Endothelial cell of hepatic sinusoid (primary cell): ENCODE measurements around the gene SAMD8.
"Not testable (repeated sequence)": the region's sequence is repeated elsewhere in the genome, so short reads cannot be mapped to it uniquely, and the experiment has no call there.

Experiments
- in situ Hi-C: cut with HindIII; loops from 2 replicates; pipeline ENCODE4 v1.10.0; 2017; ENCODE audit warnings: low sequenced_read_pairs

SAMD8 gene

DNA sequence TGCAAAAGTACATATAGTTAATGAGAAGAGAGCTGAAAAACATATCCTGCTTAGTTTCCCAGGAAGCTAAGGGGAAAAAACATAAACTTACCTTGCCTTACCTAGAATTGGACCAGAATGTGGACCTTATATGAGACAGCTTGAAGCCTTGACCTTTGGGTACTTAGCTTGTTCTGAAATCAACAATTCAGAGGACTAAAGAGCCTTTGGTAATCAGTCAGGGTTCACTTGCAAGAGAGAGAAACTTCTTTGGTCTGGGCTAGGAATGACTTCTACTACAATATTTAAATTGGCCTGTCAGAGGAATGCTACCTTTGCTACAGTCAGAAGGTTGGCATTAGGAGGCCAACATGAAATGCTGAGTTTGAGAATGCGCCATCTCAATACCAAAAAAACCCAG, 24.9 kb downstream of the SAMD8 start:
- in situ Hi-C loops, result loop anchor here (5.0 kb wide), 1 partner anchor 79 kb away; no protein-coding TSS in a partner anchor

DNA sequence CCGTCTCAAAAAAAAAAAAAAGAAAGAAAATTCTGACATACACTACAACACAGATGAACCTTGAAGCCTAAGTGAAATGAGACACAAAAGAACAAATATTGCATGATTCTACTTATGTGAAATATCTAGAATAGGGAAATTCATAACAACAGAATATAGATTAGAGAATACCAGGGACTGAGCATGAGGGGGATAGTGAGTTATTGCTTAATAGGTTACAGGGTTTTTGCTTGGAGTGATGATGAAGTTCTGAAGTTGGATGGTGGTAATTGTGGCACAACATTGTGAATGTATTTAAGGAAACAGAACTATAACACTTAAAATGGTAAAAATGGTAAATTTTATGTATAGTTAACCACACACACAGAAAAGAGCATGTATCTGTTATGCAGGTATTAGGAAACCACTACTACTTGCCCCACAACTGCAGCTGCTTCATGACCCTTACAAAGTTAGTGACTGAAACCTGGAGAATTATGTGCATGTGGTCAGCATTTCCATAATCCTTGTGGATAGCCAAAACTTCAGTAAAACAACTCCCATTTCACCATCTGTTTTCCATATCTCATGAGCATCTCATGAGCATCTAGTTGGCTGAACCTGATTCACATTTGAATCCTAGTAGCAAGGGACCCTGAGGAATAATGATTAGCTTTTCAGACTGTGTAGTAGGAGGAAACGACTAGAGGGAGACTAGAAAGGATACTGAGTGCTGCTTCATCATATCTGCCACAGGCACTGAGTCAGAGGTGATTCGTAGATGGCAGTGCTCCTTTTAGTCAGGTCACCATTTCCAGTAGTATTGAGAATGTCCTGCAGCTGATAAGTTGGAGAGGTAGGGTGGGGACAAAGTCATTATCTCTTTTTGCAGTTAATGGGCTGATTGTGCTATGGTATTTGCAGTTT, 26.3 kb downstream of the SAMD8 start:
- in situ Hi-C loops, result loop anchor here (5.0 kb wide), 1 partner anchor 80 kb away; no protein-coding TSS in a partner anchor

DNA sequence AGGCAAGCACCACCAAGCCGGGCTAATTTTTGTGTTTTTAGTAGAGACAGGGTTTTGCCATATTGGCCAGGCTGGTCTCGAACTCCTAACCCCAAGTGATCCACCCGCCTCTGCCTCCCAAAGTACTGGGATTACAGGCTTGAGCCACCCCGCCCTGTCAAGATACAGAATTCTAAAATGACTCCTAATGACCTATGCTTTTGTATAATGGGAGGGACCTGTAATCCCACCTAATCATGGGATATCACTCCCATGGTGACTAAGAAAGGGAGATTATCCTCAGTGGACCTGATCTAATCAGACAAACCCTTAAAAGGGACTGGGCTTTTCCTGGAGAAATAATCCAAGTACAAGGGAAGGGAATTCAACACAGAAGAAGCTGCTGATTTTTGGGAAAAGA, 28.8 kb downstream of the SAMD8 start:
- in situ Hi-C loops, result no loop called here

DNA sequence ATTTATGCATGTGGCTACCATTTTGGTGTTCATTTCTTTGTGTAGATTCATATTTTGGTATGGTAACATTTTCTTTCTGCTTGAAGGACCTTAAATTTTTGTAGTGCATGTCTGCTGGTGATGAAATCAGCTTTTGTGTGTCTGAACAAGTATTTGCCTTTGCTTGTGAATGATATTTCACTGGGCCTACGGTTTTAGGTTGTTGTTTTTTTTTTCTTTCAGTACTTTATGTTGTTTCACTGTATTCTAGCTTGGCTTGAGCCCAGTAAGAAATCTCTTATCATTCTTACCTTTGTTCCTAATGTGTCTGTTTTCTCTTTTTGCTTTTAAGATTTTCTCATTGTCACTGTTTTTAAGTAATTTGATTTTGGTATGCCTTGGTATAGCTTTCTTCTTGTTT, 31.9 kb downstream of the SAMD8 start:
- in situ Hi-C loops, result no loop called here

DNA sequence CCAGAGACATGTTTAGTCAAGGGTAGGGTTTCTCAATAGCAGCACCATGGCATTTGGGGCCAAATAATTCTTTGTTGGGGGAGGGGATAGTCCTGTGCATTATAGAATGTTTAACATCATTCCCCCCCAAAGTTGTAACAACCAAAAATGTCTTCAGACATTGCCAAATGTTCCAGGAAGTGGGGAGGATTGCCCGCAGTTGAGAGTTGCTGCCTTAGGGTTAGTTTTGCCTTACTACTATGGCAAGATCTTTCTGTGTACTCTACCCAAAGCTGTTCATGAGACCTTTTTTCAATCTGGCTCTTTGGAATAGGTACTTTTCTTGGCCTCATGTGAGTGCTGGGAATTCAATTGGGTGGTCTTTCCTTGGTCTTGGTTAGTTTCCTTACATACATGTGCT, 34.1 kb downstream of the SAMD8 start:
- in situ Hi-C loops, result no loop called here

DNA sequence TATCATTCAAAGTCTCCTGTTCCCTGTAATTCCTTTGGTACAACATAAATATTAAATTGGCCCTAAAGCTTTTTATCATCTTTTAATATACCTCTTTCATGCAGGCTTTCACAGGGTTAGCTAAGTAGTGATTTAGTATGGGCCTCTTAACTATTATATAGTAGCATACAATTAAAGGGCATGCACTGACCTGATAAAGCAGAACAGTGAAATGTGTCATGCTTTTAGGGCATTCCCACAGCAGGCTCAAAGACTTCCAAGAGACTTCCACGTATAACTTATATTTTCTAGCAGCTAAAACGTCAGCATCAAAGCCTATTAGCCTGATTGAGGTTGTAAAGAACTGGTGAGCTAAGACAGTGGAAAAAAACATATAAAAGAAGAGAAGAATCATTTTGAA, 35.3 kb downstream of the SAMD8 start:
- in situ Hi-C loops, result no loop called here

DNA sequence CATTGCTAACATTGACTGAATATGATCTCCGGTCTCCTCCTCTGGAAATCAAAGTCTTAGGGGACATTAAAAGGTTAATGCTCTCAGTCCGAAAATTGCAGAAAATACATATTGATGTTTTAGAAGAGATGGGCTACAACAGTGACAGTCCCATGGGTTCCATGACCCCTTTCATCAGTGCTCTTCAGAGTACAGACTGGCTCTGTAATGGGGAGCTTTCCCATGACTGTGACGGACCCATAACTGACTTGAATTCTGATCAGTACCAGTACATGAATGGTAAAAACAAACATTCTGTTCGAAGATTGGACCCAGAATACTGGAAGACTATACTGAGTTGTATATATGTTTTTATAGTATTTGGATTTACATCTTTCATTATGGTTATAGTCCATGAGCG, 39.2 kb downstream of the SAMD8 start:
- in situ Hi-C loops, result no loop called here

DNA sequence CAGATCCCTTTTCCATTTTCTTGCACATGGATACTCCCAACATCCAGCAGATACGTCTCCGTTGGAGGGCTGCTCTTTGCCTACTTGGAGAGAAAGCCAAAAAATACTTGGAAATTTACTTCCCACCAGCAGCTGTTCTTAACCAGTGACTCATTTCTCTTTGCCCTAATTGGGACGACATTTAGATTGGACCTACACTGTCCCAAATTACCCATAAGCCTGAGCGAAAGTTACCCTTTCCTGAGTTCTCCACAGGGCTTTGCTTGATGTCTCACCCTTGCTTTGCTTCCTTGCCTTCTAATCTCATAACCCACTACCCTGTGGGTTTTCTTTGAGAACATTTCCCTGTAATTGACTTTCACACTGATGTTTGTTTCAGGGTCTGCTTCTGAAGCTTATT, 48.1 kb downstream of the SAMD8 start:
- in situ Hi-C loops, result no loop called here

DNA sequence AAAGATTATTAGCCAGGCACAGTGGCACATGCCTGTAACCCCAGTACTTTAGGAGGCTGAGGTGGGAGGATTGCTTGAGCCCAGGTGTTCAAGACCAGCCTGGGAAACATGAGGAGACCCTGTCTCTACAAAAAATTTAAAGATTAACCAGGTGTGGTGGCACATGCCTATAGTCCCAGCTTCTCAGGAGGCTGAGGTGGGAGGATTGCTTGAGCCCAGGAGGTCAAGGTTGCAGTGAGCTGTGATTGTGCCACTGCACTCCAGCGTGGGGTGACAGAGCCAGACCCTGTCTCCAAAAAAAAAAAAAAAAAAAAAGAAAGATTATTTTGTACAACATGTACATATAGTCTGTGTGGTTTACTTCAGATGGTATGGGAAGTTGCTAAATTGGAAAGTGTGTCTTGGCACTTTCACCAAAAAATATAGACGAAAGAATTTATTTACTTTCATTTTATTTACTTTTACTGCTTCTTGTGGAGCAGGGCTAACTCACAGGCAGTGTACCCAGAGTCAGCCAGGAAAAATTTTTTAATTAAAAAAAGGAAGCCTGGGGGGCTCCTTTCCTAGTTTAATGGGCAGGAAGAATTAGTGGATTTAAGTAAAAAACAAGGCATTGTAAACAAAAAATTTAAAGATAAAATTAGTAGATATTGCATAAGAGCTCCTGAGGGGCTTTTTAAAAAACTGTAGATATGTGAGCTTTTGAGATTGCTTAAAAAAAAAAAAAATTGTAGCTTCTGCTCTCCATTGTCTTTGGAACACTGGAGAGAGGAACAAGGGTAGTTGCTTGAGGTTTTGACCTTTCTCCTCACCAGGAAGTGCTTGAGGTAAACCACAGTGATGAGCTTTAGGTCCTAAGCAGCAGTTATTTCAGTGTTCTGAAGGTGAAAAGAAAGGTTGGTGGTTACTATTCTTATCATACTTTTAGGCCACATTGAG, 54.5 kb downstream of the SAMD8 start:
- in situ Hi-C loops, result no loop called here

DNA sequence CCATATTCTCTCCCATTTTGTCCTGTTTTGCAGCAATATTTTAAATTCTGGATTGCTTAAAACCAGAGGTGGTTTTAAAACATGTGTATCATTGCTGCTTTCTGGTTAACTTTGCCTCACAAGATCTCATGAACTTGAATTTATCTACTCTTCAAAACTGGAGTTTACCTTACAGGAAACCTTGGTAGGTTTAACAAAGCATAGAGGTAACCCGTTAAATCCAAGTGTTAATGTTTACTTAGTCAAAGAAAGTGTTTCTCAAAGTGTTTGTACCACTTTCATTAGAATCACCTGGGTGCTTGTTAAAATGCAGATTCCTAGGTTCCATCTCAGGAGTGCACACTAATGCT, 55.1 kb downstream of the SAMD8 start:
- in situ Hi-C loops, result no loop called here

DNA sequence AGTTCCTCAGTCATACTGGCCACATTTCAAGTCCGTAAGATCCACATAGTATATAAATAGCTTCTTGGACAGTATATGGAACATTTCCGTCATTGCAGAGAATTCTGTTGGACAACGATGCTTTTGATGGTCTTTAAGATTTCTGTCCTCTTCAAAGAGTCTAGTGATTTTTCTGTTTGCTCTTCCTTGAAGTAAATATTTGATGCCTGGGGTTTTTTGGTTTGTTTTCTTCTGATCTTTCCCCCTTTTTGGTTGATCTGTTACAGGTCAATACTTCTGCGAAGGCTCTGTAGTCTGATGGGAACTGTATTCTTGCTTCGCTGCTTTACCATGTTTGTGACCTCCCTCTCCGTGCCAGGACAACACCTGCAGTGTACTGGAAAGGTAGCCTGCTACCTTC, 56.8 kb downstream of the SAMD8 start:
- in situ Hi-C loops, result no loop called here

DNA sequence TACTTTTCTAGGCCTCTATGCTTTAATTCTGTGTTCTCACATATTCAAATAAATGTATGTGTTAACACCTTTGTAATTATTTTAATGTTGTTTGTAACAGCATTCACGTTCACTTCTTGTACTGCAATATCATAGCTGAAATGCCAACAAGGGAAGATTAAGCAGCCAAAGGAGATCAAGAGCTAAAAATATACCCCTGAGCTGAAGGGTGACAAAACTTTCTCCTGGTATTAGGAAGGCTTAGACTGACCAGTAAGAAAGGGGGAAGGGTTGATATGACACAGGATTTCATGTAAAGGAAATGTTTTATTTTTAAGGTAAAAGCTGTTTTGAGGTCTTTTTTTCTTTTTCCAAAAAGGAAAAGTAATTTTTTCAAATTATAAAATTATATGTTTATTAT, 58.8 kb downstream of the SAMD8 start:
- in situ Hi-C loops, result no loop called here

DNA sequence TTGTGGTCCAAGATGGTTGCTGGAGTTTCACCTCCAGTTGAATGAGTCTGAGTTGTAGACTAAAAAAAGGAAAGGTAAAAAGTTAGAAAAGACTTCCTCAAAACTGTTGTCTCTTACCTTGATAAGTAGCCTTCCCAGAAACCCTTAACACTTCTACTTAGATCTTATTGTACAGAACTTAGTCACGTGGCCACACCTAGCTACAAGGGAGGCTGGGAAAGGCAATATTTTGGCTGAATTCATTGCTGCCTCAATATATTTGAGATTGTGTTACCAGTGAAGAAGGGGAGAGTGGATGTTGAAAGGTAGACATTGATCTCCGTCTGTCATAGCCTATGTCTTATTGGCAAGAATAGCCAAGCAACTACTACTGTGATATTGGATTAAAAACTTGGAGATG, 63.6 kb downstream of the SAMD8 start:
- in situ Hi-C loops, result loop anchor here (5.0 kb wide), 1 partner anchor 43 kb away; no protein-coding TSS in a partner anchor

DNA sequence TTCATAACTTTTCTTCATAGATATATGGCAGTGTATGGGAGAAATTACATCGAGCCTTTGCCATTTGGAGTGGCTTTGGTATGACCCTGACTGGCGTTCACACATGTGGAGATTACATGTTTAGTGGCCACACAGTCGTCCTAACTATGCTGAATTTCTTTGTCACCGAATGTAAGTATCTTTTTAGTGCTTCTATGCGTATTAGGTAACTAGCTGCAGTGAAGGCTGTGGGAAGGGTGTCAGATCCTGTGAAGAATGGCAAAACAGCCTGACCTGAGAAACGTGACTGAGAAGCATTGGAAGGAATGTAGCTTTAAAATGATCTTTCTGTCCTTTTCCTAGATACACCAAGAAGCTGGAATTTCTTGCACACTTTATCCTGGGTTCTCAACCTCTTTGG, 64.6 kb downstream of the SAMD8 start:
- in situ Hi-C loops, result loop anchor here (5.0 kb wide), 1 partner anchor 44 kb away; no protein-coding TSS in a partner anchor

DNA sequence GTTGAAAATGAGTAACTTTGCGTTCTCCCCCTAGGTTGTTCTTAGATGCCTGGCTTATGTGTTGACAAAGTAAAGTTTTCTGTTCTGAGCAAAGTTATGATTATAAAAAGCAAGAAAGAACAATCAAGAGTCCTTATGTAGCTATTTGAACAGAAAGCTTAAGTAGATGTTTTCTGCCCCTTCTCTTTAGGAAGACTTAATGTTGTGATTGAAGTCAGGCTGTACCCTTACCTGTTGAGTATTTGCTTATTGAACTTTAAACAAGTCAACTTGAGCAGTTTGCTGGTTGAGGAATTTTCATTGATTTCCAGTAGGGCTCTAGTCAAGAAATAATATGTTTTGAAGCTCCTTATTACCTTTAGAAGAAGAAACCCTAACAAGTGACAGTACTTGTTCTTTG, 65.3 kb downstream of the SAMD8 start:
- in situ Hi-C loops, result loop anchor here (5.0 kb wide), 1 partner anchor 44 kb away; no protein-coding TSS in a partner anchor

DNA sequence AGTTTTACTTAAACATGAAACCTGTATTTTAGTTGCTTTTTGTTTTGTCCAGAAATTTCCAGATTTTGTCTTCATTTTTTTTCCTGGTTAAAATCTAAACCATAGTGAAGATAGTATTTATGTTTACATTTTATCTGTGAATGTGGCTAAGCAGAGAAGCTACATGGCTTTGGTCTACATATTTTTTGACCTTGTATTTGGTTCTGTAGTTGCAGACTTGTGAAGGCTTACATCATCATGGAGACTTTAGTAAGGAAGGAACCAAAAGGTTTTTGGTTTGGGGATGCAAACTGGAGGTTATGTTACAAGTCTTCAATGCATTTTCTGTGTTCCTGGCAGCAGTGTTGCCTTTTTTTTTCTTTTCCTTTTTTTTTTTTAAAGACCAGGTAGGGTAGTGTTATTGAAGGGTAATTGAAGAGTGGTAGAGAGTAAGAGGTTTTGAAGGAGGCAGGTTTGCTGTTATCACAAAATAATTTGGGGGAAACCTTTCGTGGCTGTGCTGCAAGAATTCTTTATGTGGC, 68.3 kb downstream of the SAMD8 start:
- in situ Hi-C loops, result loop anchor here (5.0 kb wide), 1 partner anchor 47 kb away; no protein-coding TSS in a partner anchor

DNA sequence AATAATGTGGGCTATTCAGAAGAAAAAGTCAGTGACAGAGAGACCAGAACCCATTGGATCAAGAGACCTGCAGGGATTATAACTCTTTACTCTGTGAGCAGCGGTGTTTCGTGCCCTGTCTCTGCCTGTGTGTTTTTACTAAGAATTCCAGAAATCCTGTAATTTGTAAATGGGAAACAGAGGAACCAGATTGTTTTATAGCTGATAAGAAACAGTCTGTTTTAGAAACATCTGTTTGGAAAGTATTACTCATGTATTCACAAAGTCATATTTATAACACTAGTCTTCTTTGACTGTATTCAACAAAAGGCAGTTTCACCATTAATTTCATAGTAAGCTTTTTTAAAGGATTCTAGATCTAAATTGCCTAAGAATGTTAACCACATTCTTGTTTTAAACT, 69.1 kb downstream of the SAMD8 start:
- in situ Hi-C loops, result no loop called here

DNA sequence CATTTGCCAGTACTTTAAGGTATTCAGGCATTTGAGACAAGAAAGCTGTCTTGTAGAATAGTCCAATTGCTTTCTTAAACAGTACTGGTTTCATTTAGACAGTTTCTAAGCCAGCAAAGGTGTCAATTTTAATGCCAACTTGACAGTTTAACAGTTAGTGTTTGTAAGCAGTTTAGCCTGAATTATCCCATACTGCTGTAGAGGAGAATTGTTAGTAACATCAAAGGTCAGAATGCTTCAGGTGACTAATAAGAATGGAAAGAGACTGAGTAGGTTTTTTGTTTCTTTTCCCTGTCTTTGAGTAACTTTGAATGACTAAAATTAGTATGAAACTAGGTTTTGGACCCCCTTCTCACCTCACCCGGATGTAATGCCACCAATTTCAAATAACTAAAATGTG, 69.6 kb downstream of the SAMD8 start:
- in situ Hi-C loops, result no loop called here

DNA sequence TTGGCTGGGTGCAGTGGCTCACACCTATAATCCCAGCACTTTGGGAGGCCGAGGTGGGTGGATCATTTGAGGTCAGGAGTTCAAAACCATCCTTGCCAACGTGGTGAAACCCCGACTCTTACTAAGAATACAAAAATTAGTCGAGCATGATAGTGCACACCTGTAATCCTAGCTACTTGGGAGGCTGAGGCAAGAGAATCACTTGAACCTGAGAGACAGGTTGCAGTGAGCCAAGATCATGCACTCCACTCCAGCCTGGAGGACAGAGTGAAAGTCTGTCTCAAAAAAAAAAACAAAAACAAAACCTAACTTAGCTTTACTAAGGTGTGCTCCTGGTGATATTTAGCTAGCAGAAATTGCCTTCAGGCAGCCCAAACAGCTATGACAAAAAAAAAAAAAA, 74.9 kb downstream of the SAMD8 start:
- in situ Hi-C loops, result no loop called here

DNA sequence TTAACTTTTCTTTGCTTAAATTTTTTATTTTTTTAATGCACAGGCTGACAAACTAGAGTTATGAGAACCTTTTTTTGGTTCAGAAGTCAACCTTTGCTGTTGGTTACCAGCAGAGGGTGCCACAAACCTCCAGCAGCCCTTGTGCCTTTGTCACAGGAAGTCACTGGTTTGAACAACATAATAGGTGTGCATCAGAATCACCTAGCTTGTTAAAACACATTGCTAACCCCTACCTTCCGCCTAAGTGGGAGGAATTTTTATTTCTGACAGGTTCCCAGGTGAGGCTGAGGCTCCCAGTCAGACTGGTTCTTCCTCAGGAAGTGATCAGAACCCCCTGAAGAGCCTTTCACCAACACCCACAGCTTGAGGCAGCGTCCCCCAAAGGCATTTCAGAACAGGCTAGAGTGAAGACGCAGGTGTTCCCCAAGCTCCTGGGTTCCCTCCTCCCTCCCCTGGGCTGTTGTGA, 76.5 kb downstream of the SAMD8 start:
- in situ Hi-C loops, result no loop called here

DNA sequence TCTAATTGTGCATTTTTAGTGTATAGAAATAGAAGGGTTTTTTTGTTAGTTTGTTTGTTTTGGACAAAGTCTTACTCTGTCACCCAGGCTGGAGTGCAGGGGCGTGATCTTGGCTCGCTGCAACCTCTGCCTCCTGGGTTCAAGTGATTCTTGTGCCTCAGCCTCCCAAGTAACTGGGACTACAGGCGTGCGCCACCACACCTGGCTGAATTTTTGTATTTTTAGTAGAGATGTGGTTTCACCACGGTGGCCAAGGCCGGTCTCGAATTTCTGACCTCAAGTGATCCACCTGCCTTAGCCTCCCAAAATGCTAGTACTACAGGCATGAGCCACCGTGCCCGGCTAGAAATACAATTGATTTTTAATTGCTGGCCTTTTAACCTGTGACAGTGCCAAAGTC, 77.1 kb downstream of the SAMD8 start:
- in situ Hi-C loops, result not testable (repeated sequence)
